ENCODE data around the gene TUBA1A.

DNA sequence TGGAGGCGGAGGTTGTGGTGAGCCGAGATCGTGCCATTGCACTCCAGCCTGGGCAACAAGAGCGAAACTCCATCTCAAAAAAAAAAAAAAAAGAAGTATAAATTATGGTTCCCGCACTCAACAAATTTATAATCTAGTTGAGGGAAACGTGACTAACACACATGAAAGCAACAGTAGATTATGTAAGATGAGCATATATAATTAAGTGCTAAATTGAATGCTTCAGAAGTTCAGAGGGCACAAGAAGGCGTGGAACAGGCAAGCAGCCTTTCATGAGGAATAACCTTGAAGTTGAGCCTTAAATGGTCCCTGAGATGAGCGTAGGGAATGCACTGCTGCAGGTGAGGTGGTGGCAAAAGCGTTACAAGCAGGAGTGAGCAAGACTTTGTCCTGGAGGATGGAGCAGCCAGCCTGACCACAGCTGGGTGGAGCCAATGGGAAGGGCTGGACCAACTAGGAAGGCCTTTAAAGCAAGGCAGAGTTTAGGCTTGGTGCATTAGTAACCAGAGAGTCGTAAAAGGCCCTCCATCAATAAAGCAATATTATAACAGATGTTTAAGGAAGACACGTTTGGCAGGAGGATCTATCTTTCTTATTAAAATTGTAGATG lies 30.6 kb upstream of the TUBA1A start:
- TF ChIP-seq POLR2AphosphoS5 (IDR thresholded peaks at IDR 0.05; ENCODE audit: low read depth) (no peak), CTCF (conservative IDR thresholded peaks at IDR 0.05; ENCODE audit: low read depth in 2 of 2) (no peak), CREB1 (CRISPR knock-in tag; IDR thresholded peaks at IDR 0.05; ENCODE audit: low read depth) (no peak), EZH2 (IDR thresholded peaks at IDR 0.05; ENCODE audit: low read depth, unreplicated experiment) (no peak), JUNB (IDR thresholded peaks at IDR 0.05; ENCODE audit: unreplicated experiment) (no peak), NANOG (IDR thresholded peaks at IDR 0.05; ENCODE audit: borderline replicate concordance) (no peak), EZH2phosphoT487 (IDR thresholded peaks at IDR 0.05; ENCODE audit: unreplicated experiment) (no peak), STAT1 (IDR thresholded peaks at IDR 0.05; ENCODE audit: unreplicated experiment) (no peak), ZNF114 (CRISPR knock-in tag; IDR thresholded peaks at IDR 0.05) (no peak), ZNF331 (CRISPR knock-in tag; IDR thresholded peaks at IDR 0.05; ENCODE audit: low read depth) (no peak)
- TF ChIP-seq, protein P1, sequence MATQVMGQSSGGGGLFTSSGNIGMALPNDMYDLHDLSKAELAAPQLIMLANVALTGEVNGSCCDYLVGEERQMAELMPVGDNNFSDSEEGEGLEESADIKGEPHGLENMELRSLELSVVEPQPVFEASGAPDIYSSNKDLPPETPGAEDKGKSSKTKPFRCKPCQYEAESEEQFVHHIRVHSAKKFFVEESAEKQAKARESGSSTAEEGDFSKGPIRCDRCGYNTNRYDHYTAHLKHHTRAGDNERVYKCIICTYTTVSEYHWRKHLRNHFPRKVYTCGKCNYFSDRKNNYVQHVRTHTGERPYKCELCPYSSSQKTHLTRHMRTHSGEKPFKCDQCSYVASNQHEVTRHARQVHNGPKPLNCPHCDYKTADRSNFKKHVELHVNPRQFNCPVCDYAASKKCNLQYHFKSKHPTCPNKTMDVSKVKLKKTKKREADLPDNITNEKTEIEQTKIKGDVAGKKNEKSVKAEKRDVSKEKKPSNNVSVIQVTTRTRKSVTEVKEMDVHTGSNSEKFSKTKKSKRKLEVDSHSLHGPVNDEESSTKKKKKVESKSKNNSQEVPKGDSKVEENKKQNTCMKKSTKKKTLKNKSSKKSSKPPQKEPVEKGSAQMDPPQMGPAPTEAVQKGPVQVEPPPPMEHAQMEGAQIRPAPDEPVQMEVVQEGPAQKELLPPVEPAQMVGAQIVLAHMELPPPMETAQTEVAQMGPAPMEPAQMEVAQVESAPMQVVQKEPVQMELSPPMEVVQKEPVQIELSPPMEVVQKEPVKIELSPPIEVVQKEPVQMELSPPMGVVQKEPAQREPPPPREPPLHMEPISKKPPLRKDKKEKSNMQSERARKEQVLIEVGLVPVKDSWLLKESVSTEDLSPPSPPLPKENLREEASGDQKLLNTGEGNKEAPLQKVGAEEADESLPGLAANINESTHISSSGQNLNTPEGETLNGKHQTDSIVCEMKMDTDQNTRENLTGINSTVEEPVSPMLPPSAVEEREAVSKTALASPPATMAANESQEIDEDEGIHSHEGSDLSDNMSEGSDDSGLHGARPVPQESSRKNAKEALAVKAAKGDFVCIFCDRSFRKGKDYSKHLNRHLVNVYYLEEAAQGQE (IDR thresholded peaks at IDR 0.05; ENCODE audit: unreplicated experiment): no peak
- TF ChIP-seq, protein P2, sequence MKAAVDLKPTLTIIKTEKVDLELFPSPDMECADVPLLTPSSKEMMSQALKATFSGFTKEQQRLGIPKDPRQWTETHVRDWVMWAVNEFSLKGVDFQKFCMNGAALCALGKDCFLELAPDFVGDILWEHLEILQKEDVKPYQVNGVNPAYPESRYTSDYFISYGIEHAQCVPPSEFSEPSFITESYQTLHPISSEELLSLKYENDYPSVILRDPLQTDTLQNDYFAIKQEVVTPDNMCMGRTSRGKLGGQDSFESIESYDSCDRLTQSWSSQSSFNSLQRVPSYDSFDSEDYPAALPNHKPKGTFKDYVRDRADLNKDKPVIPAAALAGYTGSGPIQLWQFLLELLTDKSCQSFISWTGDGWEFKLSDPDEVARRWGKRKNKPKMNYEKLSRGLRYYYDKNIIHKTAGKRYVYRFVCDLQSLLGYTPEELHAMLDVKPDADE (IDR thresholded peaks at IDR 0.05): no peak

Measured in GM23338 (cell line).